ENCODE results near the gene DSC1. TPM values are rescaled to one million over a fixed set of nuclear protein-coding genes. Genes with fewer than 3 reads are reported as not detected.
A peak's percentile ranks its signal among the peaks of the same experiment; 100 is the strongest.

DSC1 gene
- total and polyA plus RNA-seq, 2 experiments from 2014 or later: not detected

DNA sequence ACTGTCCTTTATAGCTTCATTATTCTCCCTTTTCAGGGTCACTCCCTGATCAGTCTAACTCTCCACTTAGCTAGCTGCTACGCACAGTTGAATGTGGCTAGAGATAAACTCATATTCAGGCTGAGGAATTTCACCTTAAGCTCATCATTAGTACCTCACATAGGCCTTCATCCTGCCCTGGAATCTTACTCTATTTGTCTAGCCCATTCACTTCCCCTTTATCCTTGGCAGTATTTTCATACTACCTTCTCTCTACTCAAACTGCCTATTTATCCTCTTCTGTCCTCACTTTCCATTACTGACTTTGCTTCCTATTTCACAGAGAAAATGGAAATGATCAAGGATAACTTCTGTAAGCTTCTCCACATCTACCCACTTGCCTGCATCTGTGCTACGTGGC is 49.9 kb downstream of the DSC1 start:
- no peaks in the 10 kb centered on the region; the same call in 2 of the 3 replicates for H3K4me1 Mint-ChIP-seq
- no peak for ATAC-seq
- no peaks in the 10 kb centered on the region for H3K36me3 Mint-ChIP-seq (ENCODE audit: low read depth)

More for the DNA sequence above, 49.9 kb downstream of the DSC1 start:
- Mint-ChIP-seq H3K27me3 (ENCODE audit: insufficient read depth, low read depth, poor library complexity) (no peaks in the 10 kb centered on the region), H3K4me3 (no peak overlapping the region), H3K27ac (no peak overlapping the region), H3K9me3 (no peaks in the 10 kb centered on the region)
- Histone ChIP-seq H4K20me1 (replicated peaks; ENCODE audit: insufficient read depth) (no peaks in the 10 kb centered on the region), H3K9me2 (ENCODE audit: insufficient read depth) (peaks cover 8% of the 10 kb centered on the region; the same call in 1 of the 2 replicates), H3K4me1 (ENCODE audit: insufficient read depth) (no peaks in the 10 kb centered on the region), H2AFZ (peak overlapping the region; percentile 52; the same call in 1 of the 2 replicates), H3K36me3 (ENCODE audit: insufficient read depth) (no peaks in the 10 kb centered on the region), H3F3A (replicated peaks; ENCODE audit: low read depth) (no peaks in the 10 kb centered on the region), H3K27ac (ENCODE audit: low read depth) (no peak overlapping the region), H3K4me2 (no peak overlapping the region), H3K4me3 (no peak overlapping the region), H3K27me3 (ENCODE audit: insufficient read depth) (no peaks in the 10 kb centered on the region), H3K79me2 (replicated peaks; ENCODE audit: insufficient read depth) (no peaks in the 10 kb centered on the region)
- TF ChIP-seq CREB1 (CRISPR knock-in tag; IDR thresholded peaks at IDR 0.05; ENCODE audit: low read depth) (no peak), JUNB (IDR thresholded peaks at IDR 0.05; ENCODE audit: unreplicated experiment) (no peak), ZNF331 (CRISPR knock-in tag; IDR thresholded peaks at IDR 0.05; ENCODE audit: low read depth) (no peak), EZH2phosphoT487 (IDR thresholded peaks at IDR 0.05; ENCODE audit: unreplicated experiment) (no peak), EZH2 (IDR thresholded peaks at IDR 0.05; ENCODE audit: low read depth, unreplicated experiment) (no peak), STAT1 (IDR thresholded peaks at IDR 0.05; ENCODE audit: unreplicated experiment) (no peak)
- TF ChIP-seq, protein P1, sequence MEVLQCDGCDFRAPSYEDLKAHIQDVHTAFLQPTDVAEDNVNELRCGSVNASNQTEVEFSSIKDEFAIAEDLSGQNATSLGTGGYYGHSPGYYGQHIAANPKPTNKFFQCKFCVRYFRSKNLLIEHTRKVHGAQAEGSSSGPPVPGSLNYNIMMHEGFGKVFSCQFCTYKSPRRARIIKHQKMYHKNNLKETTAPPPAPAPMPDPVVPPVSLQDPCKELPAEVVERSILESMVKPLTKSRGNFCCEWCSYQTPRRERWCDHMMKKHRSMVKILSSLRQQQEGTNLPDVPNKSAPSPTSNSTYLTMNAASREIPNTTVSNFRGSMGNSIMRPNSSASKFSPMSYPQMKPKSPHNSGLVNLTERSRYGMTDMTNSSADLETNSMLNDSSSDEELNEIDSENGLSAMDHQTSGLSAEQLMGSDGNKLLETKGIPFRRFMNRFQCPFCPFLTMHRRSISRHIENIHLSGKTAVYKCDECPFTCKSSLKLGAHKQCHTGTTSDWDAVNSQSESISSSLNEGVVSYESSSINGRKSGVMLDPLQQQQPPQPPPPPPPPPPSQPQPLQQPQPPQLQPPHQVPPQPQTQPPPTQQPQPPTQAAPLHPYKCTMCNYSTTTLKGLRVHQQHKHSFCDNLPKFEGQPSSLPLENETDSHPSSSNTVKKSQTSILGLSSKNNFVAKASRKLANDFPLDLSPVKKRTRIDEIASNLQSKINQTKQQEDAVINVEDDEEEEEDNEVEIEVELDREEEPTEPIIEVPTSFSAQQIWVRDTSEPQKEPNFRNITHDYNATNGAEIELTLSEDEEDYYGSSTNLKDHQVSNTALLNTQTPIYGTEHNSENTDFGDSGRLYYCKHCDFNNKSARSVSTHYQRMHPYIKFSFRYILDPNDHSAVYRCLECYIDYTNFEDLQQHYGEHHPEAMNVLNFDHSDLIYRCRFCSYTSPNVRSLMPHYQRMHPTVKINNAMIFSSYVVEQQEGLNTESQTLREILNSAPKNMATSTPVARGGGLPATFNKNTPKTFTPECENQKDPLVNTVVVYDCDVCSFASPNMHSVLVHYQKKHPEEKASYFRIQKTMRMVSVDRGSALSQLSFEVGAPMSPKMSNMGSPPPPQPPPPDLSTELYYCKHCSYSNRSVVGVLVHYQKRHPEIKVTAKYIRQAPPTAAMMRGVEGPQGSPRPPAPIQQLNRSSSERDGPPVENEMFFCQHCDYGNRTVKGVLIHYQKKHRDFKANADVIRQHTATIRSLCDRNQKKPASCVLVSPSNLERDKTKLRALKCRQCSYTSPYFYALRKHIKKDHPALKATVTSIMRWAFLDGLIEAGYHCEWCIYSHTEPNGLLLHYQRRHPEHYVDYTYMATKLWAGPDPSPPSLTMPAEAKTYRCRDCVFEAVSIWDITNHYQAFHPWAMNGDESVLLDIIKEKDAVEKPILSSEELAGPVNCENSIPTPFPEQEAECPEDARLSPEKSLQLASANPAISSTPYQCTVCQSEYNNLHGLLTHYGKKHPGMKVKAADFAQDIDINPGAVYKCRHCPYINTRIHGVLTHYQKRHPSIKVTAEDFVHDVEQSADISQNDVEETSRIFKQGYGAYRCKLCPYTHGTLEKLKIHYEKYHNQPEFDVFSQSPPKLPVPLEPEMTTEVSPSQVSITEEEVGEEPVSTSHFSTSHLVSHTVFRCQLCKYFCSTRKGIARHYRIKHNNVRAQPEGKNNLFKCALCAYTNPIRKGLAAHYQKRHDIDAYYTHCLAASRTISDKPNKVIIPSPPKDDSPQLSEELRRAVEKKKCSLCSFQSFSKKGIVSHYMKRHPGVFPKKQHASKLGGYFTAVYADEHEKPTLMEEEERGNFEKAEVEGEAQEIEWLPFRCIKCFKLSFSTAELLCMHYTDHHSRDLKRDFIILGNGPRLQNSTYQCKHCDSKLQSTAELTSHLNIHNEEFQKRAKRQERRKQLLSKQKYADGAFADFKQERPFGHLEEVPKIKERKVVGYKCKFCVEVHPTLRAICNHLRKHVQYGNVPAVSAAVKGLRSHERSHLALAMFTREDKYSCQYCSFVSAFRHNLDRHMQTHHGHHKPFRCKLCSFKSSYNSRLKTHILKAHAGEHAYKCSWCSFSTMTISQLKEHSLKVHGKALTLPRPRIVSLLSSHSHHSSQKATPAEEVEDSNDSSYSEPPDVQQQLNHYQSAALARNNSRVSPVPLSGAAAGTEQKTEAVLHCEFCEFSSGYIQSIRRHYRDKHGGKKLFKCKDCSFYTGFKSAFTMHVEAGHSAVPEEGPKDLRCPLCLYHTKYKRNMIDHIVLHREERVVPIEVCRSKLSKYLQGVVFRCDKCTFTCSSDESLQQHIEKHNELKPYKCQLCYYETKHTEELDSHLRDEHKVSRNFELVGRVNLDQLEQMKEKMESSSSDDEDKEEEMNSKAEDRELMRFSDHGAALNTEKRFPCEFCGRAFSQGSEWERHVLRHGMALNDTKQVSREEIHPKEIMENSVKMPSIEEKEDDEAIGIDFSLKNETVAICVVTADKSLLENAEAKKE (CRISPR knock-in tag; IDR thresholded peaks at IDR 0.05): no peak
- DNase-seq (ENCODE audit: low spot score): no peak
